Stomach (tissue), 4 donors: ENCODE data around the gene CCDC110.

ENCODE experiments used
- CTCF ChIP-seq, 7 experiments: fragments of 450-650 bp in 4 of 7; fragments of 200-600 bp in 3 of 7; sonication (generic) in 3 of 7; IDR thresholded peaks; one replicate each; pipeline ENCODE4 v1.5.1; 2016 to 2019; ENCODE audit warnings: antibody characterized with exemption in 7 of 7, control low read depth in 2 of 7, mild to moderate bottlenecking in 1 of 7
- POLR2AphosphoS5 ChIP-seq, 3 donors: sonication (generic); formaldehyde crosslinking; IDR thresholded peaks; one replicate each; pipeline ENCODE4 v1.6.1; 2016; ENCODE audit warnings: antibody characterized with exemption in 3 of 3

- TF ChIP-seq CTCF (IDR thresholded peaks at IDR 0.05), result no peak
- TF ChIP-seq POLR2AphosphoS5 (IDR thresholded peaks at IDR 0.05), result no peak
These were observed 14.4 kb downstream of the CCDC110 start for GRCh38 chr4:185457136-185457535.
